Liver (tissue), 9 donors: ENCODE data around the gene FBRS. TPM values are rescaled to one million over a fixed set of nuclear protein-coding genes. Genes with fewer than 3 reads are reported as not detected.

ENCODE experiments used
- DNase-seq: peaks from one replicate; pipeline ENCODE4 v3.0.0-alpha.2; 2017; ENCODE audit warnings: low spot score
- H3K27ac ChIP-seq, 2 donors: one replicate each; pipeline ENCODE4 v1.7.0; 2013; ENCODE audit warnings: inconsistent platforms in 2 of 2, low read length in 2 of 2, control low read depth in 1 of 2, low read depth in 1 of 2, mild to moderate bottlenecking in 1 of 2
- H3K27me3 ChIP-seq, 4 donors: one replicate each; pipeline versions ENCODE4 v1.6.1 to v1.7.0; 2013; ENCODE audit warnings: low read length in 3 of 4, inconsistent platforms in 1 of 4, mild to moderate bottlenecking in 1 of 4, moderate library complexity in 1 of 4; ENCODE audit not compliant: control insufficient read depth in 4 of 4, insufficient read depth in 4 of 4
- H3K36me3 ChIP-seq, 4 donors: one replicate each; pipeline versions ENCODE4 v1.6.1 to v1.7.0; 2013; ENCODE audit warnings: low read length in 3 of 4, mild to moderate bottlenecking in 3 of 4, low read depth in 1 of 4, moderate library complexity in 1 of 4; ENCODE audit not compliant: control insufficient read depth in 4 of 4, insufficient read depth in 3 of 4
- H3K4me1 ChIP-seq, 4 donors: one replicate each; pipeline versions ENCODE4 v1.6.1 to v1.7.0; 2013; ENCODE audit warnings: low read length in 3 of 4, mild to moderate bottlenecking in 3 of 4, moderate library complexity in 1 of 4; ENCODE audit not compliant: control insufficient read depth in 4 of 4, insufficient read depth in 4 of 4
- H3K4me3 ChIP-seq, 3 donors: one replicate each; pipeline versions ENCODE4 v1.6.1 to v1.7.0; 2013; ENCODE audit warnings: low read length in 3 of 3, control low read depth in 1 of 3, low read depth in 1 of 3, mild to moderate bottlenecking in 1 of 3
- H3K9ac ChIP-seq, 2 donors: one replicate each; pipeline ENCODE4 v1.7.0; 2013; ENCODE audit warnings: low read length in 2 of 2, mild to moderate bottlenecking in 2 of 2, moderate library complexity in 2 of 2, control low read depth in 1 of 2, low read depth in 1 of 2
- H3K9me3 ChIP-seq, 4 donors: one replicate each; pipeline versions ENCODE4 v1.6.1 to v1.7.0; 2013; ENCODE audit warnings: low read length in 3 of 4; ENCODE audit not compliant: control insufficient read depth in 4 of 4
- ATF3 ChIP-seq: IDR thresholded peaks from 2 replicates; pipeline ENCODE4 v1.6.1; 2016; ENCODE audit warnings: antibody characterized with exemption
- CTCF ChIP-seq: fragments of 150-350 bp; IDR thresholded peaks from 2 replicates; pipeline ENCODE4 v1.5.1; 2017; ENCODE audit warnings: improper control_type of control experiment, low read depth, low read length; ENCODE audit not compliant: missing input control
- EGR1 ChIP-seq, 2 donors: IDR thresholded peaks; 2 replicates each; pipeline ENCODE4 v1.6.1; 2016 to 2018; ENCODE audit warnings: antibody characterized with exemption in 2 of 2, low read depth in 2 of 2
- FOXA1 ChIP-seq: IDR thresholded peaks from 2 replicates; pipeline ENCODE4 v1.6.1; 2016; ENCODE audit warnings: antibody characterized with exemption
- FOXA2 ChIP-seq: IDR thresholded peaks from 2 replicates; pipeline ENCODE4 v1.6.1; 2016; ENCODE audit warnings: antibody characterized with exemption
- GABPA ChIP-seq, 2 donors: IDR thresholded peaks in 1 of 2; conservative IDR thresholded peaks in 1 of 2; 2 replicates each; pipeline ENCODE4 v1.6.1; 2016; ENCODE audit warnings: antibody characterized with exemption in 2 of 2, mild to moderate bottlenecking in 1 of 2, moderate library complexity in 1 of 2
- HNF4A ChIP-seq, 2 donors: conservative IDR thresholded peaks; 2 replicates each; pipeline ENCODE4 v1.6.1; 2016; ENCODE audit warnings: antibody characterized with exemption in 2 of 2, mild to moderate bottlenecking in 2 of 2
- HNF4G ChIP-seq: IDR thresholded peaks from 2 replicates; pipeline ENCODE4 v1.6.1; 2016; ENCODE audit warnings: antibody characterized with exemption
- JUND ChIP-seq, 2 donors: IDR thresholded peaks; 2 replicates each; pipeline ENCODE4 v1.6.1; 2016; ENCODE audit warnings: antibody characterized with exemption in 2 of 2
- RAD21 ChIP-seq, 2 donors: IDR thresholded peaks; 2 replicates each; pipeline ENCODE4 v1.6.1; 2016; ENCODE audit warnings: antibody characterized with exemption in 2 of 2, mild to moderate bottlenecking in 2 of 2
- REST ChIP-seq: IDR thresholded peaks from 2 replicates; pipeline ENCODE4 v1.6.1; 2016; ENCODE audit warnings: antibody characterized with exemption, mild to moderate bottlenecking
- RXRA ChIP-seq, 2 donors: IDR thresholded peaks; 2 replicates each; pipeline ENCODE4 v1.6.1; 2017 to 2018; ENCODE audit warnings: antibody characterized with exemption in 2 of 2, mild to moderate bottlenecking in 1 of 2
- SP1 ChIP-seq: IDR thresholded peaks from 2 replicates; pipeline ENCODE4 v1.6.1; 2018; ENCODE audit warnings: antibody characterized with exemption, mild to moderate bottlenecking
- TAF1 ChIP-seq: conservative IDR thresholded peaks from 2 replicates; pipeline ENCODE4 v1.6.1; 2016; ENCODE audit warnings: antibody characterized with exemption, mild to moderate bottlenecking
- YY1 ChIP-seq: IDR thresholded peaks from 2 replicates; pipeline ENCODE4 v1.6.1; 2016; ENCODE audit warnings: antibody characterized with exemption, mild to moderate bottlenecking
- ZBTB33 ChIP-seq: IDR thresholded peaks from 2 replicates; pipeline ENCODE4 v1.6.1; 2016; ENCODE audit warnings: antibody characterized with exemption
- whole genome bisulfite sequencing: extraction: QIAGEN DNeasy Blood & Tissue Kit; methylation state at CpG from one replicate; pipeline ENCODE4 v1.1.7; 2013; 5-methylcytosine and 5-hydroxymethylcytosine counted together
- polyA plus RNA-seq, 2 donors: library from polyadenylated mRNA; stranded (reverse) in 1 of 2; unstranded in 1 of 2; fragments of 200-250 nt in 1 of 2; fragments of >200 nt in 1 of 2; fragmentation: Nextera tagmentation in 1 of 2; extraction: Ambion mirVana in 1 of 2; gene quantifications; one replicate each; pipeline versions ENCODE4 v1.2.1 to v1.2.3, GENCODE V29; 2013 to 2015
- total RNA-seq, 2 donors: library from RNA; depleted of rRNA; stranded (reverse); fragments of >200 nt; gene quantifications; one replicate each; pipeline ENCODE4 v1.2.3, GENCODE V29; 2014
- donor health status: healthy.
- donor health status: healthy.
- donor health status: healthy.
- donor health status: healthy.
- donor health status: healthy.

FBRS gene
- total and polyA plus RNA-seq, 4 donors: 4.1 to 15.5 (median 11.2) TPM

GRCh38 chr16:30663820-30664219 lies 5.6 kb downstream of the FBRS start (continued):
- TF ChIP-seq SP1 (no peak), HNF4A (conservative IDR thresholded peaks at IDR 0.05) (no peak)

- H3K9me3 ChIP-seq: no peaks in the 10 kb centered on the region
- H3K9ac ChIP-seq: no peak overlapping the region
- no peak overlapping the region for H3K27ac ChIP-seq
- no peak overlapping the region for H3K4me3 ChIP-seq
- TF ChIP-seq GABPA (IDR thresholded peaks at IDR 0.05 in 1 of 2, conservative IDR thresholded peaks at IDR 0.05 in 1 of 2): no peak
- no peak for TF ChIP-seq FOXA2
- no peak for TF ChIP-seq RAD21 (IDR thresholded peaks at IDR 0.05)
- TF ChIP-seq RXRA (IDR thresholded peaks at IDR 0.05): no peak
- H3K27me3 ChIP-seq: no peaks in the 10 kb centered on the region
- H3K36me3 ChIP-seq: peaks cover 21 to 68% (median 42%) of the 10 kb centered on the region in 4 donors
- WGBS: 94% methylated on average over 15 of the region's 15 CpGs
- DNase-seq: no peak
- H3K4me1 ChIP-seq: peaks cover 10 to 34% (median 26%) of the 10 kb centered on the region in 4 donors
Measured at GRCh38 chr16:30664616-30665109, 6.4 kb downstream of the FBRS start.

GRCh38 chr16:30665155-30665829 lies 7.1 kb downstream of the FBRS start:
- Histone ChIP-seq H3K4me1 (peaks cover 12 to 31% (median 23%) of the 10 kb centered on the region in 4 donors), H3K36me3 (peaks cover 25 to 74% (median 42%) of the 10 kb centered on the region in 4 donors), H3K27ac (no peak overlapping the region), H3K9me3 (no peaks in the 10 kb centered on the region), H3K9ac (no peak overlapping the region), H3K27me3 (no peaks in the 10 kb centered on the region), H3K4me3 (no peak overlapping the region)
- DNase-seq: no peak
- no peak for TF ChIP-seq SP1
- no peak for TF ChIP-seq HNF4G
- 92% methylated on average over 22 of the region's 22 CpGs for WGBS

GRCh38 chr16:30665830-30666190 lies 7.6 kb downstream of the FBRS start:
- DNase-seq: no peak
- TF ChIP-seq JUND (IDR thresholded peaks at IDR 0.05) (no peak), EGR1 (IDR thresholded peaks at IDR 0.05; ENCODE audit: low read depth in 2 of 2) (no peak), RAD21 (IDR thresholded peaks at IDR 0.05) (no peak), HNF4A (conservative IDR thresholded peaks at IDR 0.05) (no peak), SP1 (no peak), FOXA1 (no peak), ATF3 (no peak), REST (no peak), HNF4G (no peak), CTCF (no peak), YY1 (no peak), RXRA (IDR thresholded peaks at IDR 0.05) (no peak), FOXA2 (no peak), ZBTB33 (no peak), TAF1 (no peak)
- H3K9me3 ChIP-seq: no peaks in the 10 kb centered on the region
- no peak overlapping the region for H3K27ac ChIP-seq
- no peak overlapping the region for H3K4me3 ChIP-seq
- H3K27me3 ChIP-seq: no peaks in the 10 kb centered on the region
- peaks cover 12 to 25% (median 18%) of the 10 kb centered on the region in 4 donors for H3K4me1 ChIP-seq
- H3K9ac ChIP-seq: no peak overlapping the region
- WGBS: 75% methylated on average over 4 of the region's 4 CpGs
- peaks cover 25 to 77% (median 42%) of the 10 kb centered on the region in 4 donors for H3K36me3 ChIP-seq
